B cell (primary cell): ENCODE data around the gene TRH. TPM values are rescaled to one million over a fixed set of nuclear protein-coding genes. Genes with fewer than 3 reads are reported as not detected.

Source experiments
- ATAC-seq: fragments of 200-7000 bp; cut with Tn5 transposase; one replicate; pipeline ENCODE4 v1.10.0; 2021; ENCODE audit warnings: low read depth, mild to moderate bottlenecking, moderate number of reproducible peaks, moderate library complexity
- CTCF ChIA-PET: fragments of 350-600 bp; sonication (Branson Sonifier 250); formaldehyde crosslinking; loops from one replicate; lab custom pipeline; 2021; ENCODE audit warnings: antibody characterized with exemption, inconsistent platforms; lab: Charles Lee
- POLR2A ChIA-PET: fragments of 350-600 bp; sonication (Branson Sonifier 250); formaldehyde crosslinking; loops from one replicate; lab custom pipeline; 2021; ENCODE audit warnings: antibody characterized with exemption; lab: Charles Lee
- DNase-seq: peaks from one replicate; pipeline ENCODE4 v3.0.0; 2013
- H2AFZ ChIP-seq: 2 replicates; pipeline ENCODE4 v1.6.1; 2012; ENCODE audit warnings: mild to moderate bottlenecking, low read depth, low read length; ENCODE audit not compliant: insufficient read depth, poor library complexity, severe bottlenecking
- H3K27ac ChIP-seq, 2 donors: 1 replicate in 1 of 2; 2 replicates in 1 of 2; pipeline ENCODE4 v1.5.1; 2012 to 2013; ENCODE audit warnings: low read length in 2 of 2, mild to moderate bottlenecking in 2 of 2, moderate library complexity in 1 of 2
- H3K27me3 ChIP-seq, 4 experiments: fragments of 200-600 bp in 1 of 4; sonication (generic) in 1 of 4; replicated peaks in 1 of 4; 1 replicate in 2 of 4; 2 replicates in 2 of 4; pipeline versions ENCODE4 v1.6.1 to v1.7.0; 2013 to 2016; ENCODE audit warnings: low read length in 3 of 4, mild to moderate bottlenecking in 2 of 4, mixed read lengths in 1 of 4, moderate library complexity in 1 of 4; ENCODE audit not compliant: insufficient read depth in 4 of 4, control insufficient read depth in 3 of 4; ENCODE audit errors: control extremely low read depth in 1 of 4
- H3K36me3 ChIP-seq, 2 experiments: replicated peaks in 1 of 2; 1 replicate in 1 of 2; 2 replicates in 1 of 2; pipeline versions ENCODE4 v1.6.1 to v1.7.1; 2013; ENCODE audit warnings: low read length in 1 of 2; ENCODE audit not compliant: insufficient read depth in 2 of 2, control insufficient read depth in 1 of 2; ENCODE audit errors: control extremely low read depth in 1 of 2, extremely low read depth in 1 of 2
- H3K4me1 ChIP-seq, 2 donors: fragments of 200-600 bp in 1 of 2; sonication (generic) in 1 of 2; 1 replicate in 1 of 2; 2 replicates in 1 of 2; pipeline versions ENCODE4 v1.5.1 to v1.6.1; 2013 to 2017; ENCODE audit warnings: low read length in 2 of 2; ENCODE audit not compliant: control insufficient read depth in 2 of 2, insufficient read depth in 2 of 2
- H3K4me2 ChIP-seq: replicated peaks from 2 replicates; pipeline ENCODE3; 2012; ENCODE audit warnings: mild to moderate bottlenecking, low read depth, low read length; ENCODE audit not compliant: poor library complexity, severe bottlenecking
- H3K4me3 ChIP-seq, 5 experiments: fragments of 200-600 bp in 1 of 5; sonication (generic) in 1 of 5; 1 replicate in 3 of 5; 2 replicates in 2 of 5; pipeline versions ENCODE4 v1.5.1 to v1.7.0; 2011 to 2016; ENCODE audit warnings: low read length in 4 of 5, mild to moderate bottlenecking in 4 of 5, low read depth in 2 of 5, control low read depth in 1 of 5, moderate library complexity in 1 of 5; ENCODE audit not compliant: insufficient read depth in 1 of 5; ENCODE audit errors: control extremely low read depth in 1 of 5, extremely low read depth in 1 of 5
- H3K79me2 ChIP-seq: fragments of 200-600 bp; sonication (generic); one replicate; pipeline ENCODE4 v1.6.0; 2016; ENCODE audit warnings: low read length; ENCODE audit not compliant: control insufficient read depth, insufficient read depth
- H3K9ac ChIP-seq: fragments of 200-600 bp; sonication (generic); 2 replicates; pipeline ENCODE4 v1.6.1; 2017; ENCODE audit warnings: mild to moderate bottlenecking, low read length, moderate library complexity
- H3K9me3 ChIP-seq, 3 donors: one replicate each; pipeline versions ENCODE4 v1.6.1 to v1.7.1; 2013; ENCODE audit warnings: low read length in 2 of 3; ENCODE audit not compliant: control insufficient read depth in 2 of 3, insufficient read depth in 1 of 3; ENCODE audit errors: control extremely low read depth in 1 of 3
- H4K20me1 ChIP-seq: 2 replicates; pipeline ENCODE4 v1.6.0; 2012; ENCODE audit warnings: mild to moderate bottlenecking, low read length; ENCODE audit not compliant: insufficient read depth, control insufficient read depth, poor library complexity, severe bottlenecking
- H3K27ac Mint-ChIP-seq: one replicate; pipeline ENCODE4 v1.8.0; 2021; ENCODE audit warnings: mixed read lengths
- H3K27me3 Mint-ChIP-seq: one replicate; pipeline ENCODE4 v1.8.0; 2021; ENCODE audit warnings: mixed read lengths
- H3K4me1 Mint-ChIP-seq: one replicate; pipeline ENCODE4 v1.8.0; 2021; ENCODE audit warnings: mixed read lengths
- H3K4me3 Mint-ChIP-seq: one replicate; pipeline ENCODE4 v1.8.0; 2021; ENCODE audit warnings: mixed read lengths
- H3K9me3 Mint-ChIP-seq: one replicate; pipeline ENCODE4 v1.8.0; 2022; ENCODE audit warnings: mixed read lengths; ENCODE audit not compliant: insufficient read depth
- EZH2 ChIP-seq: IDR thresholded peaks from 2 replicates; pipeline ENCODE4 v1.6.1; 2012; ENCODE audit warnings: borderline replicate concordance, low read depth, mild to moderate bottlenecking, moderate library complexity, low read length; ENCODE audit not compliant: insufficient read depth, poor library complexity, severe bottlenecking
- WGBS: methylation state at CpG from one replicate; pipeline ENCODE4 v1.1.5; 2013; ENCODE audit warnings: missing lambda C conversion rate; ENCODE audit not compliant: insufficient coverage; 5-methylcytosine and 5-hydroxymethylcytosine counted together
- intact Hi-C: fragments of 100-400 bp; cut with micrococcal nuclease; formaldehyde crosslinking; loops from one replicate; pipeline ENCODE4 v1.10.0; 2022
- polyA plus RNA-seq: library from polyadenylated mRNA; depleted of rRNA; stranded (reverse); fragments of >200 nt; gene quantifications from 2 replicates; pipeline ENCODE4 v1.2.3, GENCODE V29; 2012
- total RNA-seq, 2 donors: library from RNA; stranded (reverse); fragments of 120-200 nt in 1 of 2; gene quantifications; 1 replicate in 1 of 2; 2 replicates in 1 of 2; pipeline versions ENCODE4 v1.2.3 to v1.2.4, GENCODE V29; 2013 to 2022
- TF ChIP-seq, protein P1 (sequence below): fragments of 200-600 bp; IDR thresholded peaks from one replicate; pipeline ENCODE4 v1.8.0; 2022; ENCODE audit warnings: antibody characterized with exemption, mild to moderate bottlenecking

Gene TRH
- total and polyA plus RNA-seq, 2 donors (not counting 1 experiment from before 2014, with no cell fraction given): not detected

- Histone ChIP-seq H4K20me1 (no peaks in the 10 kb centered on the region), H3K36me3 (no peaks in the 10 kb centered on the region), H3K4me1 (no peaks in the 10 kb centered on the region), H3K4me2 (no peak overlapping the region), H2AFZ (no peak overlapping the region), H3K27me3 (no peaks in the 10 kb centered on the region), H3K79me2 (no peaks in the 10 kb centered on the region), H3K27ac (no peak overlapping the region), H3K4me3 (no peak overlapping the region), H3K9ac (no peak overlapping the region), H3K9me3 (peaks cover 0 to 3% (median 0%) of the 10 kb centered on the region in 3 donors)
- CTCF ChIA-PET: no interaction called here
- no peaks in the 10 kb centered on the region for H3K4me1 Mint-ChIP-seq
- intact Hi-C loops: no loop called here
- POLR2A ChIA-PET: no interaction called here
- H3K27me3 Mint-ChIP-seq: peaks cover 36% of the 10 kb centered on the region
- H3K4me3 Mint-ChIP-seq: no peak overlapping the region
- DNase-seq (no peak), ATAC-seq (no peak)
- H3K9me3 Mint-ChIP-seq: no peaks in the 10 kb centered on the region
- WGBS: no CpG with 5 or more reads among the region's 10 CpGs
- H3K27ac Mint-ChIP-seq: no peak overlapping the region
- TF ChIP-seq EZH2: no peak
- TF ChIP-seq, protein P1, sequence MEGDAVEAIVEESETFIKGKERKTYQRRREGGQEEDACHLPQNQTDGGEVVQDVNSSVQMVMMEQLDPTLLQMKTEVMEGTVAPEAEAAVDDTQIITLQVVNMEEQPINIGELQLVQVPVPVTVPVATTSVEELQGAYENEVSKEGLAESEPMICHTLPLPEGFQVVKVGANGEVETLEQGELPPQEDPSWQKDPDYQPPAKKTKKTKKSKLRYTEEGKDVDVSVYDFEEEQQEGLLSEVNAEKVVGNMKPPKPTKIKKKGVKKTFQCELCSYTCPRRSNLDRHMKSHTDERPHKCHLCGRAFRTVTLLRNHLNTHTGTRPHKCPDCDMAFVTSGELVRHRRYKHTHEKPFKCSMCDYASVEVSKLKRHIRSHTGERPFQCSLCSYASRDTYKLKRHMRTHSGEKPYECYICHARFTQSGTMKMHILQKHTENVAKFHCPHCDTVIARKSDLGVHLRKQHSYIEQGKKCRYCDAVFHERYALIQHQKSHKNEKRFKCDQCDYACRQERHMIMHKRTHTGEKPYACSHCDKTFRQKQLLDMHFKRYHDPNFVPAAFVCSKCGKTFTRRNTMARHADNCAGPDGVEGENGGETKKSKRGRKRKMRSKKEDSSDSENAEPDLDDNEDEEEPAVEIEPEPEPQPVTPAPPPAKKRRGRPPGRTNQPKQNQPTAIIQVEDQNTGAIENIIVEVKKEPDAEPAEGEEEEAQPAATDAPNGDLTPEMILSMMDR: no peak
Observed at GRCh38 chr3:129988429-129988828, 13.9 kb downstream of the TRH start.

GRCh38 chr3:129989414-129989813 is 14.9 kb downstream of the TRH start:
- Histone ChIP-seq H3K9ac (no peak overlapping the region), H4K20me1 (no peaks in the 10 kb centered on the region), H3K4me3 (no peak overlapping the region), H3K27me3 (no peaks in the 10 kb centered on the region), H2AFZ (no peak overlapping the region), H3K4me1 (no peaks in the 10 kb centered on the region), H3K36me3 (no peaks in the 10 kb centered on the region), H3K79me2 (no peaks in the 10 kb centered on the region), H3K4me2 (no peak overlapping the region), H3K27ac (no peak overlapping the region), H3K9me3 (peaks cover 0 to 3% (median 0%) of the 10 kb centered on the region in 3 donors)
- intact Hi-C loops: no loop called here
- Mint-ChIP-seq H3K27me3 (peaks cover 36% of the 10 kb centered on the region), H3K4me1 (no peaks in the 10 kb centered on the region), H3K9me3 (no peaks in the 10 kb centered on the region), H3K4me3 (no peak overlapping the region), H3K27ac (no peak overlapping the region)
- ChIA-PET POLR2A (no interaction called here), CTCF (no interaction called here)
- DNase-seq: no peak
- no peak for ATAC-seq
- TF ChIP-seq, protein P1: no peak
- no peak for TF ChIP-seq EZH2
- WGBS: 100% methylated on average over 5 of the region's 6 CpGs
